Measurements from ENCODE around the gene MYO3B.
A peak's percentile ranks its signal among the peaks of the same experiment; 100 is the strongest.
"Not testable (repeated sequence)": the region's sequence is repeated elsewhere in the genome, so short reads cannot be mapped to it uniquely, and the experiment has no call there.

The MYO3B gene

GRCh38 chr2:170582313-170582712 is 404.4 kb downstream of the MYO3B start:
- no peak for DNase-seq

DNA sequence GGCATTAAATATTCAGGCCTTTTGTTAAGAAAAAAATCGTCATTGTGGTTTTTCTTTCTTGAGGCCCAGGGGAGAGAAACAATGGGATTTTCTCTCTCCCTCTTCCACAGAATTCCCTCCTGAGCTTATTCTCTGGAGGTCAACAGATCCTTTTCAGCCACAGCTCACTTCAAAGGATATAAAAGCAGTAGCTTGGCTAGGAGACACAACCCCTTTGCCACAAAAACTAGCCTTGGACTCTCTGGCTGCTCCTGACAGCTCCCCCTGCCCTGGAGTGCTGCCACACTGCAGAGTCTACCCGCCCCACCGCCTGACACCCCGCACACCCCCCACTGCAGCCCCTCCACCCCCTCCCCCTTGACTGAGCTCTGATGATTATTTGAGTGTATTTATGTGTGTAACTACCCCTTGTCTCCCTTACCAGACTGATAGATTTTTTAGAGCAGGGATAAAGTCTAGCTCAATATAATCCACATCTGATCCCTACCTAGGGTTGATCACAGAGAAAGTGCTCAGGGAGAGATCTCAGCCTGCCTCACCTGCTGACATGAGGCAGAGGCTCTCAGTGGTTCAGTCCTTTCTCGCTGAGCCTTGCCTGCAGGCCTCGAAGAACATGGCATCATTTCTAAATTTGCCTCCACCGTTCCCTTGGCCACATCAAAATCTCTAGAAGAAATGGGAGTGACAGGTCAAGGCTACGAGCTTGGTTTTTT is 405.0 kb downstream of the MYO3B start:
- DNase-seq: no peak

DNA sequence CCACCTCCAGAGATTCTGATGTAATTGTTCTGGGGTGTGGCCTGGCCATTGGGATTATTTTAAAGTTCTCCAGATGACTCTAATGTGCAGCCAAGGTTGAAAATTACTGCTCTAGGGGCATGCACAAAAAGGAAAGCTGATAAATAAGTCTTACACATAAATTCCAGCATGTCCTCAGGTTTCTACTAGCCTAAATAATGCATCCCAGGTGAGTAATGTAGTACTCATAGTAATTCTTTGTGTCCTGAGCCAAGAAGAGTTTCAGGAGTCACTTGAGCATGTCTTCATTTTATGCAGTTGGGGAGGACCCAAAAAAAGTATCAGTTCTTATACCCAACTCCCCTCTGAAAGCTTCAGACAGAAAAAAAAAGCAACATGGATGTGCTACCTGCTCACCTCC is 407.1 kb downstream of the MYO3B start:
- no peak for DNase-seq

DNA sequence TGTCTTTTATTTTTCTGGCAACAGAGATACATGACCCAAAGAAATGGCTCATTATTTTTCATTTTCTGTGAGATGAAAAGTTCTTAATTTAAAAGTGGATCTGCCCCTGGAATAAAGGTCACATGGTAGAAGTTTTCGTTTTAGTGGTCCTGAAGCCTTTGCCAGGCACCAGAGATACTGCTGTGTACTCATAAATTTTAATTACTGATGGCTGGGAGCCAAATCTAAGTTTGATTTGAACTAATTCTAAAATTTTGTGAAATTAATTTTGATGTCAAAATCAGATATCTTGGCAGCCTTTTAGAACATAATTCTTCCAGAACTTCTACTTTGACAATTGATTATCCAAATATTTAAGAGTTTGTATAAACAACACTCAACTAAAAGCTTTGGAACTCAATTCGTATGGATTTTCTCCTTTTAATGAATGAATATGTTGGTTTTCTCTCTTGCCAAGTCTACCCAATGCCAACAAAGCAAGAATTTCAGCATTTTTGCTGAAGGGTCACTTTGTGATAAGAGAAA is 408.7 kb downstream of the MYO3B start:
- DNase-seq: no peak

DNA sequence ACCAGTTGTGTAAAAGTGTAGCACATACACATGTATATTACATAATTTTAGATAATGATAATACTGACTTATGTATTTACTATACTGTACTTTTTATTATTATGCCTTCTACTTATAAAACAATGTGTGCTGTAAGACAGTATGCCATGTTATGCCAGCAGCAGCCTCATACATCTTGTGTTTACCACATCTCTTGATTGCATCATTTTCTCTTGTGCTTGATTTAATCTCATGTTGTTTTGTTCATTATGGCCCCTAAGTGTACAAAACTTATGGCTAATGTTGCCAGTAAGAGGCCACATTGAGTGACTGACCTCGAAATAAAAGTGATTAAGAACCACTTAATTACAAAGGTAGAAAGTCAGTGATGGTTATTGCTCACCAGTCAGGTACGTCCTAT is 409.2 kb downstream of the MYO3B start:
- no peak for DNase-seq

DNA sequence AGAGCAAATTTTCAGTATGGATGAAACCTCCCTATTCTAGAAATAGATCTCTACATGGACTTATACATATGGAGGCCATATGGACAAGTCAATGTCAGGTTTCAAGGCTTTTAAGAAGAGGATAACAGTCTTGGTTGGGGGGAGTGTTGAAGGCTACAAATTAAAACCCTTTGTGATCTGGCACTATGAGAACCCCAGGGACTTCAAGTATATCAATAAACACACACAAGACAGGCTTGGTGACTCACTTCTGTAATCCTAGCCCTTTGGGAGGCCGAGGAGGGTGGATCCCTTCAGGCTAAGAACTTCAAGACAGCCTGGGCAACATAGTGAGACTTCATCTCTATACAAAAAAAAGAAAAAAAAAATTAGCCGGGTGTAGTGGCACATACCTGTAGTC is 410.0 kb downstream of the MYO3B start:
- DNase-seq: peak; percentile 2

DNA sequence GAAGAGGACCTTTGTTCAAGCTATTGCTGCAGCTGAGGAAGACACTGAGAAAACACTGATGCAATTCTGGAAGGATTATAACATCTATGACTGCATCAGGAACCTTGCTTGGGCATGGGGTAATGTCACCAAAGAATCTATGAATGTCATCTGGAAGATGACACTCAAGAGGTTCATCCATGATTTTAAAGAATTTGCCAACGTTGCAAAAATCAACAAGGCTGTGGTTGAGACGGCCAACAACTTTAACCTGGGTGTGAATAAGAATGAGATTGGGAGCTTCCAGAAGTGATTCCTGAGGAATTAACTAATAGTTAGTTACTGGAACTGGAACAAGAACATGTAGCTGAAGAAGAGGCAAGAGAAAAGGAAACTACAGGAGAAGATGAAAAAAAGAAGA is 410.8 kb downstream of the MYO3B start:
- no peak for DNase-seq

DNA sequence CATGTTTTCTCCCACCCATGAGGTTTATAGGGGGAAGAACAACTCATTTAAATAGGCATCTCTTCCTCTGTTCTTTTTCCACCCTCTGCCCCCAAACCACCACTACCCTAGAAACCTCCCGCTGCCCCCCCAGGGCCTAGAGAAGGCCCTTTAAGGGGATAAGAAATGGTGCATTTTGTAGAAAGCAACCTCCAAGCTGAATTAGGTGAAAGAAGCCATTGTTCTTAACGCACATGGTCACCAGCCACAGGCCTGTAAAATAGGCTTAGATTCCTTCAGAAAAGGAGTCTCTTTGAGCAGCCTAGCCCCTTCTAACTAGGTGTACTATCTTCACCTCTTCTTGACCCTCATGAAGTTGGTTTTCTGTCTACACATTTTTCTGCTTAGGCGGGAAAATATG is 418.6 kb downstream of the MYO3B start:
- DNase-seq: no peak

GRCh38 chr2:170598067-170598395 is 420.1 kb downstream of the MYO3B start:
- DNase-seq: no peak

GRCh38 chr2:170601489-170601888 is 423.5 kb downstream of the MYO3B start:
- DNase-seq: no peak

DNA sequence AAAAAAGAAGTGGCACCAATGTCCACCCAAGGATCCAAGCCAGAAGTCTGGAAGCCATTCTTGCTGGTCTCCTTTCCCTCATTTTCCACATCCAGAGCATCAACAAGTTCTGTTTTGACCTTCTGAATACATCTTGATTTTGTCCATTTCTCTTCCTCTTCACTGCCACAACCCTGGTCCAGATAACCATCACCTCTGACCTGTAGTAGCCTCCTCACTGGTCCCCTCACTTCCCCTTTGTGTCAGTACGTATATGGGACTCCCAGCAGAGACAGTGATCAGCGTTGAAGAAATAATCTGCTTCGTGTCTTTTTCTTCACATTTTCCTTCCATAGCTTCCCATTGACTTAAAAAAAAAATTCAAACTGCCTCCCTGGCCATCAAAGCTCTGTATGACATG is 427.9 kb downstream of the MYO3B start:
- DNase-seq: no peak

DNA sequence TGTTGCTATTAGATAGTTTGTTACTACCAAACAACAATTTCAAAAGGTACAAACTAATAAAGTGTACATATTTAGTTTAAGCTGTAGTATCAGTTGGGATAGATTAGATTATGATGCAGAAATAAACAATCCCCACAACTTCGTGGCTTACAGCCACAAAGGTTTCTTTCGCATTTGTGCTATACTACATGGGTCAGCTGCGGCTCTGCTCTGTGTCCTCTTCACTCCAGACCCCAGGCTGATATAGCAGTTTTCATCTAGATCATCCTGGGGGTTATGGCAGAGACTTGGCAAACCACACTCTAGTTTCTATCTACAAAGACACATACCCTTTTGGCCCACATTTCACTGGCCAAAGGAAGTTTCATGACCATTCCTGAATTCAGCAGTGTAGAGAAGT is 429.2 kb downstream of the MYO3B start:
- DNase-seq: no peak

- DNase-seq: no peak
These were observed 432.7 kb downstream of the MYO3B start for GRCh38 chr2:170610615-170611014.

DNA sequence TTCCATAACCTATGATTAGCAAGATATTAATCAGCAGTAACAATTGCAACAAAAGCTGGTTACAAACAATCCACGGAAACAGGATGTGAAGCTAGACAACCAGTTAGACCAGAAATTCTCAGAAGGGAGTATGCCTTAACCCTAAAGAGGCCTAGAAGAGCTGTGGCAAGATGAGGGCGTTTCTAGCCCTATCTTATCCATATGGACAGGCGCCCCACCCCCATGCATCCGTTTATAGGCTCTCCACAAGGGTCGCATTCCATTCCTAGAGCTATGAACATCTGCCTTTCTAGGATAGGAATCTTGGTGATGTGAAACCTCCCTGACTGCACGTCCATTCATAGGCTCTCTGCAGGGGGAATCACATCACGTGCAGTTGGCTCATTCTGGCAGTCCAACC is 441.0 kb downstream of the MYO3B start:
- not testable (repeated sequence) for DNase-seq

DNA sequence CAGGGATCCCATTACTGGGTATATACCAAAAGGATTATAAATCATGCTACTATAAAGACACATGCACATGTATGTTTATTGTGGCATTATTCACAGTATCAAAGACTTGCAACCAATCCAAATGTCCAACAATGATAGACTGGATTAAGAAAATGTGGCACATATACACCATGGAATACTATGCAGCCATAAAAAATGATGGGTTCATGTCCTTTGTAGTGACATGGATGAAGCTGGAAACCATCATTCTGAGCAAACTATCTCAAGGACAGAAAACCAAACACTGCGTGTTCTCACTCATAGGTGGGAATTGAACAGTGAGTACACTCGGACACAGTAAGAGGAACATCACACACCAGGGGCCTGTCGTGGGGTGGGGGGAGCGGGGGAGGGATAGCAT is 457.1 kb downstream of the MYO3B start:
- not testable (repeated sequence) for DNase-seq

DNA sequence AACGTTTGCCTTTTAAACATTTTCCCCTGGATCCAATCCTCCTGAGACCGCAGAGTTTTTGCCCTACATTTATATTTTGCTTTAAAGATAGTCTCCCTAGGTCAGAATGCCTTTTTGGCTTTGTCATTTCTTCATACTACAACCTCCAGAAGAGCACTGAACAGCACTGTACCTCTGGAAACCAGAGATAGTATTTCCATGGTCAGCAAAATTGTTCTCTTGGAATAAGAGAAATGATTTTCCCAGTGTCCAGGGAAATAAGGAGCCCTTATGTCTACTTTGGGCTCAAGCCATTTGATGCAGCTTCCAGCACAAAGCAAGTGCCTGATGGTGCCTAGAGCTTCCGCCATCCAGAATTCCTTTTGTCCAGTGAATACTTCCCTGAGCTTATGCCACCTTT is 461.7 kb downstream of the MYO3B start:
- DNase-seq: no peak

DNA sequence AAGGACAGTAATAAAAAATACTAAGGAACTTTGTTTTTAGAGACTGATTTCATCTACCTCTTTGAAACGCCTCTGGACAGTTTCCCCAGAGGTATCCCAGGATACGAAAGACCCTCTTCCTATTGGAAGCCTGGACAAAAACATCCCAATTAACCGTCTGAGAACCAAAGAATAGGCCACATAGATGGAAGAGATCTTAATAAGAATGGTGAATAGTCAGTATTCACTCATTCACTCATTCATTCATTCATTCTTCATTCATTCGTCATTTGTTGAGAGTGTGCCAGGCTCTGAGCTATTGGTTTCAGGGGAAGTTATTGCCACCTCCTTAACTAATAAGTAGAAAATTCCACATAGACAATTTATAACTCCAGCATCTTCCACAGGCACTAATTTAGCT is 464.0 kb downstream of the MYO3B start:
- DNase-seq: no peak

DNA sequence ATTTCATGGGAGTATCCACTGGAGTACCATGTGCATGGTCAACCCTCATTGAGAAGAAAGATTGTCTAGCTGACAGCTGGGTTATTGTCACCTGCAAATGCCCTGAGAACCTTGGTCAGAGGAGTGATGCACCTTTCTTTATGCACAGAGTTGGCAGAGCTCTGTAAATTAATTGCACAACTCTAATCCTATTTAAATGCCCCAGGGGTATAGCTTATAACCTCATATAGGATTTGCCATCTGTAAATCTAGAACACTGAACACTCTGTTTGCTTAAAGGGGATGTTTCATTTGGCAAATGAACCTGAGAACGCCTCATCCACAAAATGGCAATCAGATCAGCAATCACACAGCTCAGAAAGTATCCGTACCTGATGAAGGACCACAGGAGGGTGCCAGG is 465.4 kb downstream of the MYO3B start:
- DNase-seq: no peak

DNA sequence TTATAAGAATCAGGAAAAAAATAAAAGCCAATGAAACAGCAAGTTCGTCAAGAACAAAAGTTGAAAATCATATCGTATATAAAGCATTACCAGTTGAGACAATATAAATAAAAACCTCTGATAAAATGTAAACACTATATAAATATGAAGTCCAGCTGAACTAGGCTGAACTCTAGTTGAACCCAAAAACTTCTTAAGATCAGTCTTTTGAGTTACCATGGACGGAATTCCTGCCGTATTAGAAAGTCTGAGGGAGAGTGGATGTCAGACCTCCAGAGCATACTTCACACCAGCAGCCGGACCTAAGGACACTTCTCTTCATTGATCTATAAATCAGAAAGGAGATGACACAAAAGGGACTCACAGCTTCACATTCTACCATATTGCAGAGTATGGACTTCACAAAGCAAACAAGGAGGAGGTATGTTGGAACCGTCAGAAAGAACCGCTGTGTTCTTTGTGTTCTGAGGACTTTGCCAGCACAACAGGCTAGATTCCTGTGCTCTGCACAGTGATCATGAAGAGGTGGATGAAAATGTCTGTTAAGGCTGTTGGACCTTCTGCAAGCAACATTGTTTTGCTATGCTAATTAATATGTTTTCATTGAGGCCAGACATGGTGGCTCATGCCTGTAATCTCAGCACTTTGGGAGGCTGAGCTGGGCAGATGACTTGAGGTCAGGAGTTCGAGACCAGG is 469.9 kb downstream of the MYO3B start:
- no peak for DNase-seq

- DNase-seq: no peak
These were observed 473.8 kb downstream of the MYO3B start for GRCh38 chr2:170651624-170652325.

GRCh38 chr2:170652637-170653417 is 474.9 kb downstream of the MYO3B start:
- no peak for DNase-seq

GRCh38 chr2:170656669-170657068 is 478.7 kb downstream of the MYO3B start:
- DNase-seq: no peak

GRCh38 chr2:170660409-170660808 is 482.5 kb downstream of the MYO3B start:
- no peak for DNase-seq
